Measurements from ENCODE around the gene PAX2. TPM values are rescaled to one million over a fixed set of nuclear protein-coding genes. Genes with fewer than 3 reads are reported as not detected.
A peak's percentile ranks its signal among the peaks of the same experiment; 100 is the strongest.

The PAX2 gene
- total and polyA plus RNA-seq, 2 of the 13 experiments (the other 11 are each of a cell fraction or from before 2014, with no cell fraction given): not detected

DNA sequence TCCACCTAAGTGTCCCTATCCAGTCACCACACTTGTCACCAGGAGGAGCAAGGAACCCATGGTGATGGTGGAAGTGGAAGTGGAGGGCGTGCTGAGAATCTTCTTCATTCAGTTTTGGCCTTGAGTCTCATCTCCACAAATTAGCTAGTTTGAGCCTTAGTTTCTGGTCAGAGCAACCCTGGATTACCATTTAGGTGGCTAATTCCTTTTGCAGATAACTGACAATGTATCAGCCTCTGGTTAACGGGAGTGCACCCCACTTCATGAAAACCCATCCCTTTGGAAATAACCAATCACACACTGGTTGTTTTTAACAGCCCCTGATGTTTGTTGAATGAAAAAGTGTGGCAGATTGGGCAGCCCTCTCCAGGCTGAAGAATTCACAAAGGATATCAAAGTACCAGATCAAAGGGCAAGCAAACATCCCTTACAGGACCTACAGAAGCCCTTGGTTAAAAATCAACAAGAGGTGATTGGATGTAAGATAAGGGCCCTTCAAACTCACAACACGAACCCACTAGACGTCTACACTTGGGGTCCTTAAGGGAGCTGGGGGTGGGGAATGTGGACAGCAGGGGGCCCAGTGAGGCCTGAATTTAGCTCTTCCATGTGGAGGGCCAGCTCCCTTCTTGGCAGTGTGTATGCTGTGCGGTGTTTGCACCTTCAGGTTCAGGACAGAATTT is 130.2 kb downstream of the PAX2 start (continued):
- TF ChIP-seq, protein P1, sequence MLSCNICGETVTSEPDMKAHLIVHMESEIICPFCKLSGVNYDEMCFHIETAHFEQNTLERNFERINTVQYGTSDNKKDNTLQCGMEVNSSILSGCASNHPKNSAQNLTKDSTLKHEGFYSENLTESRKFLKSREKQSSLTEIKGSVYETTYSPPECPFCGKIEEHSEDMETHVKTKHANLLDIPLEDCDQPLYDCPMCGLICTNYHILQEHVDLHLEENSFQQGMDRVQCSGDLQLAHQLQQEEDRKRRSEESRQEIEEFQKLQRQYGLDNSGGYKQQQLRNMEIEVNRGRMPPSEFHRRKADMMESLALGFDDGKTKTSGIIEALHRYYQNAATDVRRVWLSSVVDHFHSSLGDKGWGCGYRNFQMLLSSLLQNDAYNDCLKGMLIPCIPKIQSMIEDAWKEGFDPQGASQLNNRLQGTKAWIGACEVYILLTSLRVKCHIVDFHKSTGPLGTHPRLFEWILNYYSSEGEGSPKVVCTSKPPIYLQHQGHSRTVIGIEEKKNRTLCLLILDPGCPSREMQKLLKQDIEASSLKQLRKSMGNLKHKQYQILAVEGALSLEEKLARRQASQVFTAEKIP (CRISPR knock-in tag; IDR thresholded peaks at IDR 0.05; ENCODE audit: borderline replicate concordance): no peak
- TF ChIP-seq HNRNPH1 (optimal IDR thresholded peaks at IDR 0.05; ENCODE audit: low read depth, low read length) (no peak), SRF (IDR thresholded peaks at IDR 0.05; ENCODE audit: low read depth, low read length) (no peak), HNRNPL (IDR thresholded peaks at IDR 0.05; ENCODE audit: low read depth, low read length) (no peak), PHB2 (IDR thresholded peaks at IDR 0.05; ENCODE audit: partially characterized antibody) (no peak), ZNF12 (CRISPR knock-in tag; IDR thresholded peaks at IDR 0.05) (no peak), THAP7 (CRISPR knock-in tag; IDR thresholded peaks at IDR 0.05) (no peak), FOXC1 (CRISPR knock-in tag; IDR thresholded peaks at IDR 0.05; ENCODE audit: borderline replicate concordance) (no peak), ISX (CRISPR knock-in tag; conservative IDR thresholded peaks at IDR 0.05) (no peak), SMYD3 (CRISPR knock-in tag; IDR thresholded peaks at IDR 0.05) (no peak), EED (CRISPR knock-in tag; IDR thresholded peaks at IDR 0.05) (no peak), MED13 (CRISPR knock-in tag; IDR thresholded peaks at IDR 0.05) (peak; percentile 65; the same call in 1 of the 2 replicates), ZMYM2 (CRISPR knock-in tag; IDR thresholded peaks at IDR 0.05) (peak; percentile 76; the same call in 1 of the 2 replicates), ZNF160 (CRISPR knock-in tag; IDR thresholded peaks at IDR 0.05) (no peak), RBAK (CRISPR knock-in tag; IDR thresholded peaks at IDR 0.05) (no peak), ZNF777 (CRISPR knock-in tag; IDR thresholded peaks at IDR 0.05) (0 out of 2 replicates have a peak, but pooled peaks have one; percentile 71), ETS1 (CRISPR knock-in tag; IDR thresholded peaks at IDR 0.05) (no peak), ZNF720 (CRISPR knock-in tag; IDR thresholded peaks at IDR 0.05) (no peak), ZNF577 (CRISPR knock-in tag; IDR thresholded peaks at IDR 0.05; ENCODE audit: borderline replicate concordance, low read depth) (no peak), ZZZ3 (CRISPR knock-in tag; IDR thresholded peaks at IDR 0.05; ENCODE audit: borderline replicate concordance) (no peak), ZNF713 (CRISPR knock-in tag; IDR thresholded peaks at IDR 0.05) (no peak), ZNF543 (CRISPR knock-in tag; IDR thresholded peaks at IDR 0.05) (no peak), POLR2A (IDR thresholded peaks at IDR 0.05; ENCODE audit: insufficient read depth in 1 of 2, low read depth in 2 of 2, low read length in 2 of 2) (0 out of 4 replicates have a peak, but pooled peaks of 1 of the 2 experiments have one; percentile 19)
- TF ChIP-seq, protein P2, sequence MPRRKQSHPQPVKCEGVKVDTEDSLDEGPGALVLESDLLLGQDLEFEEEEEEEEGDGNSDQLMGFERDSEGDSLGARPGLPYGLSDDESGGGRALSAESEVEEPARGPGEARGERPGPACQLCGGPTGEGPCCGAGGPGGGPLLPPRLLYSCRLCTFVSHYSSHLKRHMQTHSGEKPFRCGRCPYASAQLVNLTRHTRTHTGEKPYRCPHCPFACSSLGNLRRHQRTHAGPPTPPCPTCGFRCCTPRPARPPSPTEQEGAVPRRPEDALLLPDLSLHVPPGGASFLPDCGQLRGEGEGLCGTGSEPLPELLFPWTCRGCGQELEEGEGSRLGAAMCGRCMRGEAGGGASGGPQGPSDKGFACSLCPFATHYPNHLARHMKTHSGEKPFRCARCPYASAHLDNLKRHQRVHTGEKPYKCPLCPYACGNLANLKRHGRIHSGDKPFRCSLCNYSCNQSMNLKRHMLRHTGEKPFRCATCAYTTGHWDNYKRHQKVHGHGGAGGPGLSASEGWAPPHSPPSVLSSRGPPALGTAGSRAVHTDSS (CRISPR knock-in tag; conservative IDR thresholded peaks at IDR 0.05): no peak
- TF ChIP-seq, protein P3, sequence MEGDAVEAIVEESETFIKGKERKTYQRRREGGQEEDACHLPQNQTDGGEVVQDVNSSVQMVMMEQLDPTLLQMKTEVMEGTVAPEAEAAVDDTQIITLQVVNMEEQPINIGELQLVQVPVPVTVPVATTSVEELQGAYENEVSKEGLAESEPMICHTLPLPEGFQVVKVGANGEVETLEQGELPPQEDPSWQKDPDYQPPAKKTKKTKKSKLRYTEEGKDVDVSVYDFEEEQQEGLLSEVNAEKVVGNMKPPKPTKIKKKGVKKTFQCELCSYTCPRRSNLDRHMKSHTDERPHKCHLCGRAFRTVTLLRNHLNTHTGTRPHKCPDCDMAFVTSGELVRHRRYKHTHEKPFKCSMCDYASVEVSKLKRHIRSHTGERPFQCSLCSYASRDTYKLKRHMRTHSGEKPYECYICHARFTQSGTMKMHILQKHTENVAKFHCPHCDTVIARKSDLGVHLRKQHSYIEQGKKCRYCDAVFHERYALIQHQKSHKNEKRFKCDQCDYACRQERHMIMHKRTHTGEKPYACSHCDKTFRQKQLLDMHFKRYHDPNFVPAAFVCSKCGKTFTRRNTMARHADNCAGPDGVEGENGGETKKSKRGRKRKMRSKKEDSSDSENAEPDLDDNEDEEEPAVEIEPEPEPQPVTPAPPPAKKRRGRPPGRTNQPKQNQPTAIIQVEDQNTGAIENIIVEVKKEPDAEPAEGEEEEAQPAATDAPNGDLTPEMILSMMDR (CRISPR knock-in tag; IDR thresholded peaks at IDR 0.05): peak; percentile 54

Data from HepG2 (cell line).